GM12878 (cell line): ENCODE measurements around the gene SLC12A5. TPM values are rescaled to one million over a fixed set of nuclear protein-coding genes. Genes with fewer than 3 reads are reported as not detected.

Experiments
- ATAC-seq: fragments of 200-7000 bp; cut with Tn5 transposase; 3 replicates; pipeline ENCODE4 v1.9.1; 2020; ENCODE audit warnings: mild to moderate bottlenecking, moderate library complexity
- BruUV-seq: library from RNA; stranded (reverse); fragments of 400-500 nt; replicated peaks from 2 replicates; lab custom pipeline; 2021; lab: Mats Ljungman, UMichigan
- CTCF ChIA-PET: fragments of 300-600 bp; sonication (Branson Sonifier 250); formaldehyde crosslinking; extraction: SDS; loops from one replicate; lab custom pipeline; 2021; ENCODE audit warnings: inconsistent platforms; lab: Yijun Ruan, JAX
- POLR2A ChIA-PET: fragments of 350-600 bp; formaldehyde crosslinking; extraction: SDS; loops from one replicate; lab custom pipeline; 2021; ENCODE audit warnings: inconsistent platforms; lab: Charles Lee
- RAD21 ChIA-PET: fragments of 300-600 bp; sonication (Branson Sonifier 250); formaldehyde crosslinking; loops from one replicate; lab custom pipeline; 2023; ENCODE audit warnings: antibody characterized with exemption; ENCODE audit not compliant: unreplicated experiment; lab: Charles Lee
- SMC1A ChIA-PET: fragments of 300-600 bp; sonication (Branson Sonifier 250); formaldehyde crosslinking; loops from one replicate; lab custom pipeline; 2023; ENCODE audit not compliant: unreplicated experiment, uncharacterized antibody; lab: Charles Lee
- DNase-seq: peaks from one replicate; pipeline ENCODE4 v3.0.0-alpha.2; 2011; ENCODE audit warnings: low read depth, low spot score
- FAIRE-seq: peaks from 3 replicates; lab custom pipeline; 2011; peaks lifted over from hg19 to GRCh38; lab: Jason Lieb, UNC
- H2AFZ ChIP-seq: 2 replicates; pipeline ENCODE4 v1.6.0; 2011; ENCODE audit warnings: low read depth, low read length, control low read depth; ENCODE audit not compliant: control insufficient read depth
- H3K27ac ChIP-seq: 2 replicates; pipeline ENCODE4 v1.5.1; 2011; ENCODE audit warnings: control low read depth; ENCODE audit not compliant: control insufficient read depth, insufficient read depth
- H3K27me3 ChIP-seq, 2 experiments: replicated peaks in 1 of 2; 2 replicates each; pipeline versions ENCODE4 v1.6.0 to v1.6.1; 2011; ENCODE audit warnings: low read length in 1 of 2; ENCODE audit not compliant: control insufficient read depth in 2 of 2, insufficient read depth in 2 of 2
- H3K36me3 ChIP-seq, 2 experiments: 2 replicates each; pipeline ENCODE4 v1.5.1; 2011; ENCODE audit warnings: low read length in 1 of 2; ENCODE audit not compliant: control insufficient read depth in 2 of 2, insufficient read depth in 2 of 2
- H3K4me1 ChIP-seq: 2 replicates; pipeline ENCODE4 v1.6.1; 2011; ENCODE audit warnings: mild to moderate bottlenecking, low read length, moderate library complexity, mixed read lengths; ENCODE audit not compliant: control insufficient read depth, insufficient read depth
- H3K4me2 ChIP-seq: 2 replicates; pipeline ENCODE4 v1.6.0; 2011; ENCODE audit warnings: control low read depth; ENCODE audit not compliant: control insufficient read depth, insufficient read depth
- H3K4me3 ChIP-seq: fragments of 200-600 bp; sonication (generic); 2 replicates; pipeline ENCODE4 v1.5.1; 2016
- H3K79me2 ChIP-seq: 2 replicates; pipeline ENCODE4 v1.6.0; 2011; ENCODE audit warnings: low read length; ENCODE audit not compliant: control insufficient read depth, insufficient read depth
- H3K9ac ChIP-seq: 2 replicates; pipeline ENCODE4 v1.8.0; 2011; ENCODE audit warnings: low read length, control low read depth, mixed read lengths; ENCODE audit not compliant: control insufficient read depth, insufficient read depth
- H3K9me3 ChIP-seq: replicated peaks from 3 replicates; pipeline ENCODE4 v1.5.1; 2011; ENCODE audit warnings: mild to moderate bottlenecking, low read length; ENCODE audit not compliant: control insufficient read depth, insufficient read depth
- H4K20me1 ChIP-seq: 2 replicates; pipeline ENCODE4 v1.6.0; 2011; ENCODE audit not compliant: control insufficient read depth, insufficient read depth
- EGR1 ChIP-seq, 2 experiments: IDR thresholded peaks; 1 replicate in 1 of 2; 2 replicates in 1 of 2; pipeline ENCODE4 v1.6.1; 2011 to 2012; ENCODE audit warnings: low read depth in 2 of 2, low read length in 2 of 2, borderline replicate concordance in 1 of 2, mild to moderate bottlenecking in 1 of 2, moderate library complexity in 1 of 2
- FOXK2 ChIP-seq: fragments of 450-650 bp; IDR thresholded peaks from 2 replicates; pipeline ENCODE4 v1.6.1; 2017; ENCODE audit warnings: mild to moderate bottlenecking, moderate library complexity
- MTA2 ChIP-seq: fragments of 450-650 bp; IDR thresholded peaks from 2 replicates; pipeline ENCODE4 v1.6.1; 2016; ENCODE audit warnings: low read depth, mild to moderate bottlenecking, moderate library complexity
- POLR2A ChIP-seq: IDR thresholded peaks from 2 replicates; pipeline ENCODE4 v1.6.1; 2011; ENCODE audit warnings: low read depth, mild to moderate bottlenecking, low read length
- SPI1 ChIP-seq: IDR thresholded peaks from 2 replicates; pipeline ENCODE4 v1.6.1; 2011; ENCODE audit warnings: low read depth, mild to moderate bottlenecking, low read length, moderate library complexity, borderline replicate concordance; ENCODE audit not compliant: insufficient read depth
- SREBF1 ChIP-seq: IDR thresholded peaks from 2 replicates; pipeline ENCODE4 v1.6.1; 2012; ENCODE audit warnings: mild to moderate bottlenecking, low read length
- SREBF2 ChIP-seq: IDR thresholded peaks from 2 replicates; pipeline ENCODE4 v1.6.1; 2012; ENCODE audit warnings: mild to moderate bottlenecking, low read length
- WGBS: methylation state at CpG from one replicate; pipeline ENCODE4 v1.1.6; 2016; ENCODE audit warnings: low lambda C conversion rate; ENCODE audit not compliant: insufficient replicate concordance, insufficient coverage; ENCODE audit errors: missing lambda C conversion rate; 5-methylcytosine and 5-hydroxymethylcytosine counted together
- in situ Hi-C: fragments of 300-500 bp; cut with MboI; formaldehyde crosslinking; loops from 9 replicates; pipeline ENCODE4 v1.14.3; 2018; ENCODE audit warnings: mixed read lengths
- intact Hi-C: fragments of 100-400 bp; cut with micrococcal nuclease; formaldehyde crosslinking; loops from one replicate; pipeline ENCODE4 v1.14.2; 2022; ENCODE audit not compliant: unreplicated experiment
- polyA plus RNA-seq, 11 experiments: library from polyadenylated mRNA; depleted of rRNA in 4 of 11; unstranded in 6 of 11; stranded (reverse) in 5 of 11; fragments of >200 nt; fragmentation: Nextera tagmentation in 4 of 11; fragmentation: Illumina TruSeq in 1 of 11; extraction: Ambion mirVana in 4 of 11; extraction: Trizol in 1 of 11; gene quantifications; 1 replicate in 1 of 11; 2 replicates in 10 of 11; pipeline versions ENCODE4 v1.2.1 to v1.2.3, GENCODE V29; 2011 to 2016; ENCODE audit warnings: inconsistent platforms in 2 of 11, missing spikeins in 2 of 11, low read depth in 1 of 11
- total RNA-seq, 4 experiments: library from RNA; depleted of rRNA in 3 of 4; stranded (reverse); fragments of >200 nt in 3 of 4; fragmentation: Illumina TruSeq in 1 of 4; extraction: Trizol in 1 of 4; gene quantifications; 2 replicates each; pipeline versions ENCODE4 v1.2.1 to v1.2.3, GENCODE V29; 2013 to 2021
- TF ChIP-seq, protein P1 (sequence below): fragments of 150-350 bp; IDR thresholded peaks from 2 replicates; pipeline ENCODE4 v1.6.1; 2014; ENCODE audit warnings: mild to moderate bottlenecking, low read depth, low read length
- TF ChIP-seq, protein P2 (sequence below): IDR thresholded peaks from 2 replicates; pipeline ENCODE4 v1.6.1; 2012; ENCODE audit warnings: low read length, inconsistent platforms

SLC12A5 gene
- total and polyA plus RNA-seq, 10 of the 15 experiments (the other 5 are each of a cell fraction or from before 2014, with no cell fraction given) = 0.26 to 2.7 (median 1.2) TPM

DNA sequence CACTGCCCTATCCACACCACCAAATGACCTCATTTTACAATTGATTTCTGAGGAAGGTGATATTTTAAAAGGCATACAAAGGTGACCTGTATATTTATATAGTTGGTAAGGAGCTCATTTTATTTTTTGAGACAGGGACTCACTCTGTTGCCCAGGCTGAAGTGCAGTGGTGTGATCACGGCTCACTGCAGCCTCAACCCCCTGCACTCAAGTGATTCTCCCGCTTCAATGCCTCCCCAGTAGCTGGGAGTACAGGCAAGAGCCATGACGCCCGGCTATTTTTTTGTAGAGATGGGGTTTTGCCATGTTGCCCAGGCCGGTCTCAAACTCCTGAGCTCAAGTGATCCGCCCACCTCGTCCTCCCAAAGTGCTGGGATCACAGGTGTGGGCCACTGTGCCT, 47.8 kb downstream of the SLC12A5 start (continued):
- TF ChIP-seq, protein P1, sequence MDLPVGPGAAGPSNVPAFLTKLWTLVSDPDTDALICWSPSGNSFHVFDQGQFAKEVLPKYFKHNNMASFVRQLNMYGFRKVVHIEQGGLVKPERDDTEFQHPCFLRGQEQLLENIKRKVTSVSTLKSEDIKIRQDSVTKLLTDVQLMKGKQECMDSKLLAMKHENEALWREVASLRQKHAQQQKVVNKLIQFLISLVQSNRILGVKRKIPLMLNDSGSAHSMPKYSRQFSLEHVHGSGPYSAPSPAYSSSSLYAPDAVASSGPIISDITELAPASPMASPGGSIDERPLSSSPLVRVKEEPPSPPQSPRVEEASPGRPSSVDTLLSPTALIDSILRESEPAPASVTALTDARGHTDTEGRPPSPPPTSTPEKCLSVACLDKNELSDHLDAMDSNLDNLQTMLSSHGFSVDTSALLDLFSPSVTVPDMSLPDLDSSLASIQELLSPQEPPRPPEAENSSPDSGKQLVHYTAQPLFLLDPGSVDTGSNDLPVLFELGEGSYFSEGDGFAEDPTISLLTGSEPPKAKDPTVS = no peak
- TF ChIP-seq MTA2 = no peak
- TF ChIP-seq, all 136 proteins: peak for 0

DNA sequence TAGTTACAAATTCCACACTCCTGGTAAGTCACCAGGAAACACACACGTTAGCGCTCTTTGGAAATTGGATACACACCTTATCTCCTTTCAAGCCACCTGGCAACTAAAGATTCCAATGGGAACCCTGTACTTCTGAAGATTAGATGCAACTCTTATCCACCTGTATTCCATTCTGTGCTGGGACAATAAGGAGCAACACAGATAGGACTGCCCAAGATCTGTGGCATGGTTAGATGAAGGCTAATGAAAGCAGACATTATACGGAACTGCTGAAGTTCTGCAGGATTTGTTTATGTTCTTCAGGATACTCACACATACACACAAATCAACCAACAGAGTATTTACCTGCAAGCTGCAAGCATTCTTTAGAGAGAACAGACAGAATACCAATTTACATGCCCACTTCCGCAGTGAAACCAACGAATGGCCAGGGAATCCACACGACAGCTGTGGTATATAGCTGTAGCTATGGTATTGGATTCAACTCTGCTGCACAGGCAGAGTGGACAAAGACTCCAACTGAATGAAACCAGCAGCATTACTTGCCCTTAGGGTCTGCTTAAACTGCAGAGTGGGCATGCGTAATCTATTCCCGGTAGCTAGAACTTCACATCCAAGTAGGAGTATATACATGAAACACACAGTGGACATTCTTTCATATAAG, 48.8 kb downstream of the SLC12A5 start:
- Histone ChIP-seq H3K79me2 (peaks cover 24% of the 10 kb centered on the region), H3K9ac (no peak overlapping the region), H3K27me3 (no peaks in the 10 kb centered on the region), H3K4me2 (no peak overlapping the region), H3K4me3 (no peak overlapping the region), H4K20me1 (peaks cover 3% of the 10 kb centered on the region; the same call in 1 of the 2 replicates), H2AFZ (no peak overlapping the region), H3K27ac (no peak overlapping the region), H3K36me3 (peaks cover 8 to 32% of the 10 kb centered on the region in 2 experiments), H3K9me3 (no peaks in the 10 kb centered on the region), H3K4me1 (no peaks in the 10 kb centered on the region)
- in situ Hi-C loops (no loop called here), intact Hi-C loops (no loop called here)
- ATAC-seq (peak; percentile 52), DNase-seq (no peak), FAIRE-seq (no peak)
- no peak for TF ChIP-seq SREBF2
- TF ChIP-seq SREBF1 = no peak
- TF ChIP-seq FOXK2 = no peak
- no peak for TF ChIP-seq SPI1
- TF ChIP-seq, protein P2, sequence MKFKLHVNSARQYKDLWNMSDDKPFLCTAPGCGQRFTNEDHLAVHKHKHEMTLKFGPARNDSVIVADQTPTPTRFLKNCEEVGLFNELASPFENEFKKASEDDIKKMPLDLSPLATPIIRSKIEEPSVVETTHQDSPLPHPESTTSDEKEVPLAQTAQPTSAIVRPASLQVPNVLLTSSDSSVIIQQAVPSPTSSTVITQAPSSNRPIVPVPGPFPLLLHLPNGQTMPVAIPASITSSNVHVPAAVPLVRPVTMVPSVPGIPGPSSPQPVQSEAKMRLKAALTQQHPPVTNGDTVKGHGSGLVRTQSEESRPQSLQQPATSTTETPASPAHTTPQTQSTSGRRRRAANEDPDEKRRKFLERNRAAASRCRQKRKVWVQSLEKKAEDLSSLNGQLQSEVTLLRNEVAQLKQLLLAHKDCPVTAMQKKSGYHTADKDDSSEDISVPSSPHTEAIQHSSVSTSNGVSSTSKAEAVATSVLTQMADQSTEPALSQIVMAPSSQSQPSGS = no peak
- TF ChIP-seq EGR1 (IDR thresholded peaks at IDR 0.05; ENCODE audit: borderline replicate concordance in 1 of 2, low read depth in 2 of 2, low read length in 2 of 2) = no peak
- TF ChIP-seq POLR2A = 0 out of 2 replicates have a peak, but pooled peaks have one; percentile 23
- ChIA-PET CTCF (interaction anchor here (0.9 kb wide), 1 partner anchor 11 kb away, joined by 3 read pairs; no protein-coding TSS in a partner anchor), POLR2A (interaction anchor here (0.8 to 1.5 kb wide), 2 partner anchors 9 to 11 kb away, joined by 3 to 6 read pairs; no protein-coding TSS in a partner anchor), SMC1A (interaction anchor here (0.6 to 3.5 kb wide), 2 partner anchors 11 to 48 kb away, joined by 4 to 14 read pairs; no protein-coding TSS in a partner anchor), RAD21 (interaction anchor here (1.1 kb wide), 1 partner anchor 53 kb away, joined by 3 read pairs; no protein-coding TSS in a partner anchor)
- WGBS = 95% methylated on average over 8 of the region's 8 CpGs
- BruUV-seq = no TSS peak
